ENCODE measurements around the gene FAM170A. TPM values are rescaled to one million over a fixed set of nuclear protein-coding genes. Genes with fewer than 3 reads are reported as not detected.

FAM170A gene
- not detected for total RNA-seq

- TF ChIP-seq CTCF (IDR thresholded peaks at IDR 0.05) (no peak), POLR2A (IDR thresholded peaks at IDR 0.05) (no peak), EP300 (IDR thresholded peaks at IDR 0.05) (no peak)
- Histone ChIP-seq H3K4me3 (no peak within 1 kb of the TSS), H3K4me1 (no peaks in the 10 kb centered on the region), H3K27ac (no peak within 1 kb of the TSS), H3K27me3 (no peaks in the 10 kb centered on the region), H3K9me3 (no peaks in the 10 kb centered on the region), H3K36me3 (no peaks in the 10 kb centered on the region)
- DNase-seq (ENCODE audit: low spot score in 2 of 2) = no peak
- WGBS, 2 donors = 85 to 92% methylated on average over 9 of the region's 9 CpGs
Measured at GRCh38 chr5:119629339-119629738, at the start of gene FAM170A. Gene FAM170A, plus strand, starts transcription at chr5:119629558. Its CDS starts 211 bp downstream, at chr5:119629769.

- no peaks in the 10 kb centered on the region for H3K9me3 ChIP-seq
- H3K4me1 ChIP-seq = no peaks in the 10 kb centered on the region
- no peak overlapping the region for H3K27ac ChIP-seq
- H3K36me3 ChIP-seq = no peaks in the 10 kb centered on the region
- no peaks in the 10 kb centered on the region for H3K27me3 ChIP-seq
- TF ChIP-seq CTCF (IDR thresholded peaks at IDR 0.05) = no peak
- TF ChIP-seq POLR2A (IDR thresholded peaks at IDR 0.05) = no peak
- TF ChIP-seq EP300 (IDR thresholded peaks at IDR 0.05) = no peak
- 32 to 44% methylated on average over 1 of the region's 1 CpG for WGBS, 2 donors
- H3K4me3 ChIP-seq = no peak overlapping the region
- DNase-seq (ENCODE audit: low spot score in 2 of 2) = no peak
Measured at GRCh38 chr5:119582987-119583386, 46.4 kb upstream of the FAM170A start.

- H3K9me3 ChIP-seq = no peaks in the 10 kb centered on the region
- H3K4me3 ChIP-seq = no peak overlapping the region
- H3K27me3 ChIP-seq = no peaks in the 10 kb centered on the region
- no peaks in the 10 kb centered on the region for H3K36me3 ChIP-seq
- DNase-seq (ENCODE audit: low spot score in 2 of 2) = no peak
- H3K27ac ChIP-seq = no peak overlapping the region
- no peaks in the 10 kb centered on the region for H3K4me1 ChIP-seq
- no peak for TF ChIP-seq POLR2A (IDR thresholded peaks at IDR 0.05)
- 51 to 75% methylated on average over 3 of the region's 3 CpGs for WGBS, 2 donors
Measured at GRCh38 chr5:119583684-119584083, 45.7 kb upstream of the FAM170A start.

GRCh38 chr5:119596046-119596445 lies 33.3 kb upstream of the FAM170A start:
- H3K27ac ChIP-seq = no peak overlapping the region
- no peak for TF ChIP-seq POLR2A (IDR thresholded peaks at IDR 0.05)
- TF ChIP-seq CTCF (IDR thresholded peaks at IDR 0.05) = no peak
- TF ChIP-seq EP300 (IDR thresholded peaks at IDR 0.05) = no peak

GRCh38 chr5:119597728-119598298 lies 31.5 kb upstream of the FAM170A start:
- no peak overlapping the region for H3K4me3 ChIP-seq
- 76 to 79% methylated on average over 2 of the region's 2 CpGs for WGBS, 2 donors
- H3K27ac ChIP-seq = no peak overlapping the region
- TF ChIP-seq EP300 (IDR thresholded peaks at IDR 0.05) (no peak), POLR2A (IDR thresholded peaks at IDR 0.05) (no peak), CTCF (IDR thresholded peaks at IDR 0.05) (no peak)
- no peak for DNase-seq (ENCODE audit: low spot score in 2 of 2)
- H3K9me3 ChIP-seq = peaks cover 0 to 15% (median under 1%) of the 10 kb centered on the region in 4 donors
- H3K36me3 ChIP-seq = no peaks in the 10 kb centered on the region
- no peaks in the 10 kb centered on the region for H3K4me1 ChIP-seq
- no peaks in the 10 kb centered on the region for H3K27me3 ChIP-seq

More at GRCh38 chr5:119596046-119596445, 33.3 kb upstream of the FAM170A start:
- Histone ChIP-seq H3K9me3 (peaks cover 0 to 28% (median 1%) of the 10 kb centered on the region in 4 donors), H3K27me3 (no peaks in the 10 kb centered on the region), H3K4me1 (no peaks in the 10 kb centered on the region), H3K4me3 (no peak overlapping the region), H3K36me3 (no peaks in the 10 kb centered on the region)
- 50 to 55% methylated on average over 1 of the region's 1 CpG for WGBS, 2 donors
- DNase-seq (ENCODE audit: low spot score in 2 of 2) = no peak

- Histone ChIP-seq H3K27ac (no peak overlapping the region), H3K9me3 (no peaks in the 10 kb centered on the region), H3K4me3 (no peak overlapping the region), H3K27me3 (no peaks in the 10 kb centered on the region), H3K36me3 (no peaks in the 10 kb centered on the region), H3K4me1 (no peaks in the 10 kb centered on the region)
- no peak for DNase-seq (ENCODE audit: low spot score in 2 of 2)
- TF ChIP-seq CTCF (IDR thresholded peaks at IDR 0.05) (no peak), POLR2A (IDR thresholded peaks at IDR 0.05) (no peak), EP300 (IDR thresholded peaks at IDR 0.05) (no peak)
Measured at GRCh38 chr5:119613937-119614336, 15.4 kb upstream of the FAM170A start.

Data from tibial nerve (tissue), 4 donors.